Measurements from ENCODE around the gene KCNA2.

Gene KCNA2

GRCh38 chr1:110566836-110567235 lies 39.3 kb downstream of the KCNA2 start:
- DNase-seq (ENCODE audit: low read depth in 2 of 2), result no peak

GRCh38 chr1:110565565-110565964 lies 40.6 kb downstream of the KCNA2 start:
- DNase-seq (ENCODE audit: low read depth in 2 of 2), result no peak

DNA sequence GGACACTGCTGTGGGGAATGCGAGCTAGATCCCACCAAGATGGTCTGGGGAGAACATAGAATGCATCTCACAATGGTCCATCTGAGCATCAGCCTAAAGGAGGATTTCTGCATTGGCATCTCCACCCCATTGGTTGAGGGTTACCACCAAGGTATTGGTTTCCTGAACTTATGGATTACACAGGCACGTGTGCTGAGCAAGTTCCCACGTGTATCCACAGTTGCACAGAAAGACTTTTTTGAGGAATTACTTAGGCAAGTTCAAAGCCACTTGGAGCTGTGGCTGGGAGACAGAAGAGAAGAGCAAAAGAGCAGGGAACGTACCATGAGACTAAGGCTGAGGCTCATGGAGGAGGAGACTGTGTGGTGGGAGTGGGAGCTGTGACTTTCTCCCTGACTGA lies 43.1 kb downstream of the KCNA2 start:
- DNase-seq (ENCODE audit: low read depth in 2 of 2), result no peak

- no peak for DNase-seq (ENCODE audit: low read depth in 2 of 2)
Observed at GRCh38 chr1:110561596-110561995, 44.6 kb downstream of the KCNA2 start.

- peak in 1 of 2 donors; percentile 8 for DNase-seq (ENCODE audit: low read depth in 2 of 2)
Observed at GRCh38 chr1:110559157-110559556, 47.0 kb downstream of the KCNA2 start.

GRCh38 chr1:110557481-110557880 lies 48.7 kb downstream of the KCNA2 start:
- DNase-seq (ENCODE audit: low read depth in 2 of 2), result no peak

DNA sequence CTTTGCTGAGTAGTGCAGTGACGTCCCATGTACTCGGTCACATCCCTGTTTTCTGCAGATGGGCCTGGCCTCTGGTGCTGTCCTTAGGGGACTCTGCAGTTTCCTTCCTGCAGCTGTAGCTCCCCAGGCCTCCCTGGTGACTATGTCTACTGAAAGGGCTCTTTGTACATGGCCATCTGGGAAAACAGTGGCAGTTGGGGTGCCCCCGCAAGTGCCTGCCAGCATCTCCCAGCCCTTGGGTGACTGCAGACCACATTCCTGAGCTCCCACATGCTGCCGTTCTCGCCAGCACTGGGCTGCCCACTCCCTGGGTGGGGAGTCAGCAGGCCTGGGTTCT lies 49.7 kb downstream of the KCNA2 start:
- no peak for DNase-seq (ENCODE audit: low read depth in 2 of 2)

- no peak for DNase-seq (ENCODE audit: low read depth in 2 of 2)
Observed at GRCh38 chr1:110555807-110556470, 50.2 kb downstream of the KCNA2 start.

DNA sequence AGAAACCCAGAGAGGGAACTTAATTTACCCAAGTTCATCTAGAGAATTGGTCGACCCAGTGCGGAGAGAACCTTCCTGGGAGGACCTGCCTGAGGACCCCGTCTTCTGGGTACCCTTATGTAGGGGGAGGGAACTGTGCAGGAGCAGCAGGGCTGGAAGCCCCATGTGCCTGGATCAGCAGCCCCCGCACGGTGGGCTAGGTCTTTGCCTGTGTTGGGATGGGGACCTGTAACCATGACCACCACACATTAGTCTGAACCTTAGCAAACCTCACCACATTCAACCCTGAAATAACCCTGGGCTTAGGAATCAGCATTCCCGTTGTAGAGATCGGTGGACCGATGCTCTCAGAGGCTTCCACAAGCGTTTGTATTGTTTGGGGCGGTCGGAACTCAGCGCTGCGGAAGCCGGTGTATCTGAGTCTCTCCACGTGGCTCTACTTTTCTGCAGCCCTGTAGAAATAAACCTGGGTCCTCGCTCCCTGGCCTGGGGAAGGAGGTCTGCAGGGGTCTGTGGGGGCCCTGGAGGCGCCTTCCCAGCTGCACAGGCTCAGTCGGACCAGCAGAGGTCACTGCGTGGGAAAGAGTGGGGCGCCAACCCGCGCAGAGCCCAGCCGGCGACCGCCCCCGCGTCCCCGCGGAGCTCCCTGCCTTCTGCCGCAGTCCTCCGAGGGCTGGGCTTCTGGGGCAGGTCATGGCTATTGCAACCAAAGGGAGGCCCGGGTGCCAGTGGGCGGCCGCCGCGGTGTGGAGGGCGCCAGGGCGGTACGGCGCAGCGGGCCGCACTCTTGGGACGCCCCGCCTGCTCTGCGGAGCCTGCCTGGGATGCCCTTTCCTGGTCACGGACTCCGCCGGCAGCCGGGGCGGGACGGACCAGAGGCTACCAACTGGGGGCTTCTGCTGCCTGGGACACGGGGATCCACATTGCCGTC lies 51.0 kb downstream of the KCNA2 start:
- peak; percentile 55 for DNase-seq (ENCODE audit: low read depth in 2 of 2)

DNA sequence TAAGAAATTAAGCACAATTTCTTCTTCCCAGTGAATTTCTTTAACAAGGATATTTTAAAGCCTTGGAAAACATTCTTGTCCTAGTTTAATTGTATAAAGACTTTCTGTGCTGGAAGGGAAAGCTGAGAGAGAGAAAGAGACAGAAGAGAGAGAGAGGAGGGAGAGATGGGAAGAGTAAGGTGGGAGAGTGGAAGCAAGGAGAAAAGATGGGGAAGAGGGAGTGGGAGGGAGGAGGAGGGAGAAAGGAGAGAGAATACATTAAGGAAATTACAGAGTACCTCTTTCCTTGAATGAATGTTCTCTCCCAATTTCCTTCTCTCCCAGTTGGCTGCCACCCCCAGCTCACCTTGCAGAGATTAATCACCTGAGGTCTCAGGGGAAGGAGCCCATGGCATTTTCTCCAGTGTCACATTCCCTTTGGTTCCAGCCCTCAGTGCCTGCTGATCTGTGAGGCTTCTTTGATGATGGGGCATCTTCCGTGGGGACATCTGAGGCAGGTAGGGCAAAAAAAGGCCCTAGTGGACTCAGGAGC lies 54.8 kb downstream of the KCNA2 start:
- no peak for DNase-seq (ENCODE audit: low read depth in 2 of 2)

DNA sequence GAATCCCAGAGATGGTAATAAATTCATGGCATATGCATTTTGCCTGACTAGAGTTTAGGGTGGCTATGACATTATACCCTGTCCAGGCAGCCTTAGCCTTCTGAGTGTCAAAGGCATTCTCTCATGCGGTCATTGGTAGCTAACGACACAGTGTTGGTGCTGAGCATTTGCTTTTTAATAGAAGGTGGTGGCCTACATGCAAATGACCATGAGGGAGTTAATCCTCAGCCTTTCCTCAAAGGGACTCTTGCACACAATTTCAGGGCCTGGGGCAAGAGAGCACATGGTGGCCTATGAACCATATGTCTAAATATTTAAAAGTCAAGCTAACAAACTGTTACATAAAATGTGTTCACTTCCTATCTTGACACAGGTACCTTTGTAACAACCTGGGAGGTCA lies 56.3 kb downstream of the KCNA2 start:
- DNase-seq (ENCODE audit: low read depth in 2 of 2), result no peak

GRCh38 chr1:110548381-110548780 lies 57.8 kb downstream of the KCNA2 start:
- DNase-seq (ENCODE audit: low read depth in 2 of 2), result no peak

GRCh38 chr1:110547017-110547416 lies 59.1 kb downstream of the KCNA2 start:
- DNase-seq (ENCODE audit: low read depth in 2 of 2), result no peak

- no peak for DNase-seq (ENCODE audit: low read depth in 2 of 2)
Observed at GRCh38 chr1:110545492-110545891, 60.7 kb downstream of the KCNA2 start.

- DNase-seq (ENCODE audit: low read depth in 2 of 2), result no peak
Observed at GRCh38 chr1:110544753-110545152, 61.4 kb downstream of the KCNA2 start.
